HG02759 (cell line): ENCODE data around the gene SNX30.

ENCODE experiments used
- ATAC-seq: cut with Tn5 transposase; IDR thresholded peaks from one replicate; pipeline ENCODE4 v1.9.1; 2021; ENCODE audit warnings: mild to moderate bottlenecking, moderate library complexity; ENCODE audit not compliant: unreplicated experiment

Gene SNX30

GRCh38 chr9:112777914-112778313 is 27.4 kb downstream of the SNX30 start:
- ATAC-seq: no peak

- no peak for ATAC-seq
Observed at GRCh38 chr9:112780450-112781036, 30.0 kb downstream of the SNX30 start.

- ATAC-seq: no peak
Observed at GRCh38 chr9:112782218-112782617, 31.7 kb downstream of the SNX30 start.

GRCh38 chr9:112783551-112783954 is 33.0 kb downstream of the SNX30 start:
- ATAC-seq: no peak

- no peak for ATAC-seq
Observed at GRCh38 chr9:112784020-112784785, 33.6 kb downstream of the SNX30 start.

GRCh38 chr9:112785986-112786385 is 35.4 kb downstream of the SNX30 start:
- ATAC-seq: no peak

- no peak for ATAC-seq
Observed at GRCh38 chr9:112786829-112787520, 36.4 kb downstream of the SNX30 start.

- ATAC-seq: no peak
Observed at GRCh38 chr9:112787978-112788377, 37.4 kb downstream of the SNX30 start.

GRCh38 chr9:112789473-112789872 is 38.9 kb downstream of the SNX30 start:
- no peak for ATAC-seq

GRCh38 chr9:112789891-112790774 is 39.6 kb downstream of the SNX30 start:
- no peak for ATAC-seq

GRCh38 chr9:112792670-112793069 is 42.1 kb downstream of the SNX30 start:
- no peak for ATAC-seq

GRCh38 chr9:112793213-112793810 is 42.8 kb downstream of the SNX30 start:
- peak; percentile 61 for ATAC-seq

- ATAC-seq: no peak
Observed at GRCh38 chr9:112794731-112795130, 44.2 kb downstream of the SNX30 start.

GRCh38 chr9:112795921-112796320 is 45.4 kb downstream of the SNX30 start:
- no peak for ATAC-seq

- ATAC-seq: no peak
Observed at GRCh38 chr9:112796485-112796884, 45.9 kb downstream of the SNX30 start.

- ATAC-seq: peak; percentile 98
Observed at GRCh38 chr9:112809351-112809848, 58.8 kb downstream of the SNX30 start.

- ATAC-seq: no peak
Observed at GRCh38 chr9:112809906-112810305, 59.3 kb downstream of the SNX30 start.

GRCh38 chr9:112810696-112811490 is 60.3 kb downstream of the SNX30 start:
- no peak for ATAC-seq

- no peak for ATAC-seq
Observed at GRCh38 chr9:112811518-112811917, 61.0 kb downstream of the SNX30 start.

GRCh38 chr9:112815868-112816267 is 65.3 kb downstream of the SNX30 start:
- no peak for ATAC-seq
